Endothelial cell of umbilical vein (primary cell): ENCODE measurements around the gene MOB2. TPM values are rescaled to one million over a fixed set of nuclear protein-coding genes. Genes with fewer than 3 reads are reported as not detected.

ENCODE experiments used
- BruUV-seq: library from RNA; stranded (reverse); fragments of 400-500 nt; replicated peaks from 2 replicates; lab custom pipeline; 2021; lab: Mats Ljungman, UMichigan
- CTCF ChIA-PET: fragments of 300-600, 350-600 bp; sonication (Branson Sonifier 250); formaldehyde crosslinking; loops from one replicate; lab custom pipeline; 2021; ENCODE audit warnings: antibody characterized with exemption, inconsistent platforms; lab: Charles Lee
- POLR2A ChIA-PET: fragments of 300-600, 350-600 bp; sonication (Branson Sonifier 250); formaldehyde crosslinking; loops from one replicate; lab custom pipeline; 2021; ENCODE audit warnings: antibody characterized with exemption, inconsistent platforms; lab: Charles Lee
- DNase-seq: peaks from one replicate; pipeline ENCODE4 v3.0.0-alpha.2; 2011; ENCODE audit warnings: low read depth, low spot score
- FAIRE-seq: peaks from 2 replicates; lab custom pipeline; 2011; peaks lifted over from hg19 to GRCh38; lab: Jason Lieb, UNC
- H2AFZ ChIP-seq: 2 replicates; pipeline ENCODE4 v1.6.0; 2012; ENCODE audit warnings: low read depth, low read length, control low read depth, inconsistent platforms
- H3K27ac ChIP-seq: 2 replicates; pipeline ENCODE4 v1.5.1; 2011; ENCODE audit warnings: low read depth, mild to moderate bottlenecking, control low read depth, low read length, moderate library complexity; ENCODE audit not compliant: insufficient read depth
- H3K27me3 ChIP-seq, 2 experiments: 2 replicates each; pipeline versions ENCODE4 v1.6.0 to v1.6.1; 2011; ENCODE audit warnings: low read length in 2 of 2, mixed read lengths in 1 of 2; ENCODE audit not compliant: control insufficient read depth in 2 of 2, insufficient read depth in 2 of 2
- H3K36me3 ChIP-seq, 2 experiments: 2 replicates in 1 of 2; 3 replicates in 1 of 2; pipeline ENCODE4 v1.5.1; 2011; ENCODE audit warnings: low read length in 2 of 2, mild to moderate bottlenecking in 1 of 2, moderate library complexity in 1 of 2; ENCODE audit not compliant: control insufficient read depth in 2 of 2, insufficient read depth in 2 of 2; ENCODE audit errors: extremely low read depth in 1 of 2
- H3K4me1 ChIP-seq: 3 replicates; pipeline ENCODE4 v1.5.1; 2011; ENCODE audit warnings: mild to moderate bottlenecking, low read length; ENCODE audit not compliant: control insufficient read depth, insufficient read depth; ENCODE audit errors: extremely low read depth
- H3K4me2 ChIP-seq: 2 replicates; pipeline ENCODE4 v1.6.1; 2011; ENCODE audit warnings: low read length, control low read depth, mixed read lengths; ENCODE audit not compliant: insufficient read depth
- H3K4me3 ChIP-seq, 3 experiments: fragments of 200-600 bp in 1 of 3; sonication (generic), shearing (Covaris generic) in 1 of 3; replicated peaks in 1 of 3; 2 replicates each; pipeline ENCODE4 v1.5.1; 2011 to 2016; ENCODE audit warnings: control low read depth in 3 of 3, low read length in 3 of 3, mild to moderate bottlenecking in 2 of 3, inconsistent platforms in 1 of 3, low read depth in 1 of 3, moderate library complexity in 1 of 3; ENCODE audit not compliant: insufficient read depth in 1 of 3
- H3K79me2 ChIP-seq: 2 replicates; pipeline ENCODE4 v1.6.0; 2012; ENCODE audit warnings: low read length, inconsistent platforms; ENCODE audit not compliant: control insufficient read depth, insufficient read depth
- H3K9ac ChIP-seq: replicated peaks from 2 replicates; pipeline ENCODE3; 2011; ENCODE audit warnings: low read length, control low read depth; ENCODE audit not compliant: insufficient read depth; ENCODE audit errors: extremely low read depth
- H3K9me1 ChIP-seq: replicated peaks from 3 replicates; pipeline ENCODE4 v1.6.0; 2011; ENCODE audit warnings: mild to moderate bottlenecking, low read length; ENCODE audit not compliant: control insufficient read depth, insufficient read depth; ENCODE audit errors: extremely low read depth
- H3K9me3 ChIP-seq: replicated peaks from 2 replicates; pipeline ENCODE4 v1.5.1; 2012; ENCODE audit warnings: low read length, inconsistent platforms; ENCODE audit not compliant: control insufficient read depth, insufficient read depth
- H4K20me1 ChIP-seq: replicated peaks from 2 replicates; pipeline ENCODE3; 2011; ENCODE audit warnings: mild to moderate bottlenecking, low read length; ENCODE audit not compliant: control insufficient read depth, insufficient read depth; ENCODE audit errors: extremely low read depth
- CTCF ChIP-seq, 2 donors: IDR thresholded peaks; 1 replicate in 1 of 2; 2 replicates in 1 of 2; pipeline ENCODE4 v1.5.1; 2011; ENCODE audit warnings: low read length in 2 of 2, mild to moderate bottlenecking in 2 of 2, moderate library complexity in 2 of 2, control low read depth in 1 of 2, inconsistent platforms in 1 of 2, low read depth in 1 of 2; ENCODE audit not compliant: insufficient read depth in 1 of 2; ENCODE audit errors: extremely low read depth in 1 of 2
- EZH2 ChIP-seq: IDR thresholded peaks from 2 replicates; pipeline ENCODE4 v1.6.1; 2012; ENCODE audit warnings: borderline replicate concordance, low read depth, mild to moderate bottlenecking, moderate library complexity, low read length, inconsistent platforms; ENCODE audit not compliant: severe bottlenecking
- FOS ChIP-seq: IDR thresholded peaks from 2 replicates; pipeline ENCODE4 v1.6.1; 2011; ENCODE audit warnings: mild to moderate bottlenecking, low read length, moderate library complexity, borderline replicate concordance; ENCODE audit not compliant: insufficient read depth
- GATA2 ChIP-seq: IDR thresholded peaks from 2 replicates; pipeline ENCODE4 v1.7.0; 2011; ENCODE audit warnings: low read depth, mild to moderate bottlenecking, moderate library complexity, mixed read lengths, low read length; ENCODE audit not compliant: insufficient read length, insufficient read depth
- JUN ChIP-seq: IDR thresholded peaks from 2 replicates; pipeline ENCODE4 v1.6.1; 2011; ENCODE audit warnings: borderline replicate concordance, low read depth; ENCODE audit not compliant: insufficient read length, insufficient read depth
- MAX ChIP-seq: IDR thresholded peaks from 2 replicates; pipeline ENCODE4 v1.6.1; 2011; ENCODE audit not compliant: insufficient read depth, insufficient read length
- MYC ChIP-seq: IDR thresholded peaks from one replicate; pipeline ENCODE4 v1.6.1; 2011; ENCODE audit warnings: mild to moderate bottlenecking, low read depth, low read length
- POLR2A ChIP-seq: IDR thresholded peaks from 2 replicates; pipeline ENCODE4 v1.6.1; 2012; ENCODE audit warnings: low read depth, mild to moderate bottlenecking, control low read depth, low read length
- POLR2AphosphoS5 ChIP-seq: IDR thresholded peaks from 2 replicates; pipeline ENCODE4 v1.6.1; 2012; ENCODE audit warnings: low read depth, mild to moderate bottlenecking, control low read depth, low read length, moderate library complexity; ENCODE audit not compliant: insufficient read depth
- dilution Hi-C: fragments of 300-500 bp; cut with MboI; formaldehyde crosslinking; loops from one replicate; pipeline ENCODE4 v1.15.0; 2019; ENCODE audit warnings: low sequenced_read_pairs; ENCODE audit not compliant: extremely low pct_ligation_motif_present
- intact Hi-C: fragments of 100-400 bp; cut with micrococcal nuclease; formaldehyde crosslinking; loops from one replicate; pipeline ENCODE4 v1.10.0; 2022
- polyA plus RNA-seq, 4 experiments: library from polyadenylated mRNA; depleted of rRNA in 3 of 4; stranded (reverse) in 3 of 4; unstranded in 1 of 4; fragments of >200 nt; gene quantifications; 2 replicates each; pipeline versions ENCODE4 v1.2.1 to v1.2.3, GENCODE V29; 2011 to 2012; ENCODE audit warnings: missing spikeins in 1 of 4
- total RNA-seq: library from RNA; stranded (reverse); gene quantifications from 2 replicates; pipeline ENCODE4 v1.2.3, GENCODE V29; 2021

Gene MOB2
- total and polyA plus RNA-seq, 2 donors (not counting 3 experiments of a cell fraction or from before 2014, with no cell fraction given) = 38.2 to 50.6 TPM

GRCh38 chr11:1534171-1534570 lies 47.6 kb upstream of the MOB2 start:
- TF ChIP-seq GATA2 (no peak), POLR2AphosphoS5 (no peak), JUN (no peak), POLR2A (no peak), FOS (no peak), CTCF (IDR thresholded peaks at IDR 0.05; ENCODE audit: extremely low read depth in 1 of 2, insufficient read depth in 1 of 2, low read depth in 1 of 2, low read length in 2 of 2) (no peak)
- no peak overlapping the region for H3K27ac ChIP-seq
- H3K27me3 ChIP-seq = peaks cover 7 to 8% of the 10 kb centered on the region in 2 experiments
- ChIA-PET CTCF (no interaction called here), POLR2A (no interaction called here)
- intact Hi-C loops = no loop called here
- H3K9ac ChIP-seq = no peak overlapping the region
- H3K4me2 ChIP-seq = no peak overlapping the region
- dilution Hi-C loops = no loop called here
- H3K4me1 ChIP-seq = peaks cover 7% of the 10 kb centered on the region
- peaks cover 0 to 2% of the 10 kb centered on the region in 2 experiments for H3K36me3 ChIP-seq
- no peaks in the 10 kb centered on the region for H4K20me1 ChIP-seq
- no TSS peak for BruUV-seq
- no peak for DNase-seq
- H3K9me1 ChIP-seq = no peaks in the 10 kb centered on the region
- H3K4me3 ChIP-seq = no peak overlapping the region
- no peaks in the 10 kb centered on the region for H3K9me3 ChIP-seq
- H2AFZ ChIP-seq = no peak overlapping the region
- peaks cover 59% of the 10 kb centered on the region for H3K79me2 ChIP-seq
- FAIRE-seq = no peak

GRCh38 chr11:1533342-1533725 lies 46.8 kb upstream of the MOB2 start:
- Histone ChIP-seq H3K4me1 (peaks cover 7% of the 10 kb centered on the region), H3K27me3 (peaks cover 6 to 7% of the 10 kb centered on the region in 2 experiments), H3K9me1 (no peaks in the 10 kb centered on the region), H3K9ac (no peak overlapping the region), H3K4me3 (no peak overlapping the region), H3K36me3 (peaks cover 0 to 2% of the 10 kb centered on the region in 2 experiments), H3K4me2 (no peak overlapping the region), H3K27ac (no peak overlapping the region), H4K20me1 (no peaks in the 10 kb centered on the region), H3K79me2 (peaks cover 68% of the 10 kb centered on the region), H2AFZ (no peak overlapping the region), H3K9me3 (no peaks in the 10 kb centered on the region)
- no peak for DNase-seq
- ChIA-PET CTCF (interaction anchor here (1.7 kb wide), 1 partner anchor 119 kb away, joined by 4 read pairs; no protein-coding TSS in a partner anchor), POLR2A (no interaction called here)
- TF ChIP-seq CTCF (IDR thresholded peaks at IDR 0.05; ENCODE audit: extremely low read depth in 1 of 2, insufficient read depth in 1 of 2, low read depth in 1 of 2, low read length in 2 of 2) (no peak), POLR2AphosphoS5 (no peak), FOS (no peak), GATA2 (no peak), EZH2 (no peak), MAX (no peak), MYC (no peak), POLR2A (no peak), JUN (no peak)
- intact Hi-C loops = no loop called here
- no TSS peak for BruUV-seq
- dilution Hi-C loops = no loop called here
- FAIRE-seq = no peak
